Spleen (tissue), 7 donors: ENCODE results near the gene ADAP1.

Source experiments
- CTCF ChIP-seq, 11 experiments: fragments of 200-600 bp in 7 of 11; fragments of 450-650 bp in 4 of 11; sonication (generic) in 4 of 11; IDR thresholded peaks in 8 of 11; conservative IDR thresholded peaks in 3 of 11; 1 replicate in 7 of 11; 2 replicates in 4 of 11; pipeline versions ENCODE4 v1.4.0 to v1.8.0; 2016 to 2021; ENCODE audit warnings: antibody characterized with exemption in 11 of 11, inconsistent platforms in 4 of 11, mild to moderate bottlenecking in 1 of 11
- POLR2A ChIP-seq, 3 donors: fragments of 450-650 bp; IDR thresholded peaks; one replicate each; pipeline ENCODE4 v1.5.1; 2017; ENCODE audit warnings: antibody characterized with exemption in 3 of 3, mild to moderate bottlenecking in 1 of 3
- donor health status: DM: no; HTN: no; CAD: no; lungs with moderate emphysema.
- donor health status: DM: no; HTN: no; CAD: no.
- donor health status: DM: no; HTN: no; CAD: no.

- no peak for TF ChIP-seq CTCF (IDR thresholded peaks at IDR 0.05 in 8 of 11, conservative IDR thresholded peaks at IDR 0.05 in 3 of 11)
- TF ChIP-seq POLR2A (IDR thresholded peaks at IDR 0.05) = no peak
Measured at GRCh38 chr7:999149-999879, 44.8 kb upstream of the ADAP1 start.
